HG03457 (cell line): ENCODE data around the gene FBXO39.
"Not testable (repeated sequence)": the region's sequence is repeated elsewhere in the genome, so short reads cannot be mapped to it uniquely, and the experiment has no call there.

Source experiments
- ATAC-seq: cut with Tn5 transposase; IDR thresholded peaks from one replicate; pipeline ENCODE4 v1.9.1; 2021; ENCODE audit warnings: moderate number of reproducible peaks; ENCODE audit not compliant: unreplicated experiment

The FBXO39 gene

GRCh38 chr17:6775871-6776405, at the start of gene FBXO39:
FBXO39 (plus strand) TSS chr17:6776215; CDS start chr17:6779869, 3,654 bp downstream.
- no peak for ATAC-seq

- ATAC-seq = no peak
Observed at GRCh38 chr17:6729531-6729930, 46.5 kb upstream of the FBXO39 start.

GRCh38 chr17:6746665-6747064, 29.4 kb upstream of the FBXO39 start:
- not testable (repeated sequence) for ATAC-seq

- no peak for ATAC-seq
Observed at GRCh38 chr17:6748617-6749016, 27.4 kb upstream of the FBXO39 start.

DNA sequence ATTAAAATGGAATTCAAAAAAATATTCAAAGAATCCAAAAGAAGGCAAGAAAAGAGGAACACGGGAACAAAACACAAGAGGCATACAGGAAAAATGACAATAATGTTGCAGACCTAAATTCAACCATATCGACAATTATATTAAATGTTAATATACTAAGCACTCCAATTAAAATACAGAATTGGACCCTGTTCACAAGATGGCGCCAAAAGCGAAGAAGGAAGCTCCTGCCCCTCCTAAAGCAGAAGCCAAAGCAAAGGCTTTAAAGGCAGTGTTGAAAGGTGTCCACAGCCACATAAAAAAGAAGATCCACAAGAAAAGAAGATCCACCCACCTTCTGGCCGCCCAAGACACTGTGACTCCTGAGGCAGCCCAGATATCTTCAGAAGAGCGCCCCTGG, 26.5 kb upstream of the FBXO39 start:
- no peak for ATAC-seq

GRCh38 chr17:6752068-6752909, 23.7 kb upstream of the FBXO39 start:
- no peak for ATAC-seq

DNA sequence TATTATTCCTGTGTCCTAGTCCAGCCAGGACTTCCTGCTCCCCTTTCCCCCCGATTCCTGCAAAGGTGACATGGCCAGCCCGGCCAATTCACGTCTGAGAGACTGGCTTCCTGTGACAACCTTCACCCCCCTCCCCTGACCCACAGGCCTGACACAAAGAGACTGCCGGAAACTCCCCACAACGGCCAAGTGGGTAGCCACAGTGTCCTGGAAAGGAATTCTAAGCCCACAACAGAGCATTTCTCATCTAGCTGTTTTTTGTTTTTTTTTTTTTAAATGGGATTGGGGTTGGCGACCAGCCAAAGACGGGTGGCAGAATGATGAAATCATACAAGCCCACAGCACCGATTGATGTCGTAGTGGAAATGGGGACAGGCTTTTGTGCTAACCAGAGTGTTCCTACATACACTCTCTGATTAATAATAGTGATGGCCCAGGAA, 23.0 kb upstream of the FBXO39 start:
- ATAC-seq = no peak

DNA sequence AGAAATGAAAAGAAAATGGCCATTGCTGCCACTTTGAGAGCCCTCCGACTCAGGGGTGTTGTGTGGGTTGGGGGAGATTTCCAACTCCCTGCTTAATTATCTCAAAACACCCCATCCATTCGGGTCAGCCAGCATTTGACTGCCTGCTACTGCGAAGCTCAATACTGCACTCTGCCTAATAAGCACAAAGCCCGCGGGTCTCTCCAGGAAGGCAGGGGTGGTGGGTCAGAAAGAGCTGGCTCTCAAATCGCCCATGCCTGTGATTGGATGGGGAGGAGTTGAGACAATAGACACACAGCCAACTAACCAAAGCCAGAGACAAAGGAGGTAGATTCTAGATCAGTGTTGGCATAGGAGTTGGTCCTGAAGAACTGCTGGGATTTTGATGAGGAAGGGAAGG, 22.5 kb upstream of the FBXO39 start:
- ATAC-seq = no peak

- ATAC-seq = no peak
Observed at GRCh38 chr17:6755281-6755680, 20.7 kb upstream of the FBXO39 start.

DNA sequence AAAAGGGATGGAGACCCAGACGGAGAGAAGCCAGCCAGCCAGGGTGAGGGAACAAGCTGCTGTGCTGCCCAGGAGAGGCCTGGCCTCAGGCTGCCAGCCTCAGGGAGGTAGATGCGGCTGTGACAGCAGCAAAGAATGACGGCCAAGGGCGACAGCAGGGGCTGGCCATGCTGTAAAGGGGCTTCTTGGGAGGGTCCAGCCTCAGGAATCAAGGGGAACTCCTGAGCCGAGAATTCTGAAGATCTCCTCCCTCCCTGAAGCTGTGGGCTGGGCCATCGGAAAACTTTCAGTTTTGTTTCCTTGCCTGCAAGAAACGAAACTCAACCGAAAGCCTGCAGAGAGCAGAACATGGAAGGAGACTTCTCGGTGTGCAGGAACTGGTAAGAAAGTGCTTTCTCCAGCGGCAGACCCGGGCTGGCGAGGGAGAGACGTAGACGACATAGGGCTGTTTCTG, 20.3 kb upstream of the FBXO39 start, which contains the start of gene XAF1:
TSS of gene XAF1 (plus strand) at position 316 of the 454 bp plus-strand sequence. CDS start at position 349, 33 bp downstream.
- ATAC-seq = no peak

DNA sequence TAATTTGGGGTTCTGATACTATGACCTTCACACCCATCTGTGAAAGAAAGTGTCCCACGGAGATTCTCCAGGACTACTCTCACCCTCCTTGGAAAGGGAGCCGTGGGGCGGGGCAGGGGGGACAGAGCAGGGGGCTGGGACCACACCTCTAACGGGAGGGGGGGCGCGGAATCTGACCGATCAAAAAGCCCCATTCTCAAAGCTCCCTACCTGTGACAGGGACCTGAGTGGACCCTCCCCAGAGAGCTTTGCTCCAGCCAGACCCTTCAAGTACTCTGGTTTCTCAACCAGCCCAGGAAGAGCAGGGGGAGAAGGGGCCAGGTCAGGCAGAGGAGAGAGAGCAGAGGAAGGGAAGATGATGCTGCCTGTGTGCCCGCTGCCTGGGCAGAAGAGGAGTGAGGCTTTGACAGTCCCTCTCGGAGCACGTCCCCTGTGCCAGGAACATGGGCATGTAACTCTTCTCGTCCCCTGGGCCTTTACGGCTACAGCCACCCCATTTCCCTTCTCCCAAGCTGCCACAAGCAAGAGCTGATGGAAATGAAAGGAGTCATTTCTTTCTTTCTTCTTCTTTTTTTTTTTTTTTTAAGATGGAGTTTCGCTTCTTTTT, 19.5 kb upstream of the FBXO39 start:
- no peak for ATAC-seq

DNA sequence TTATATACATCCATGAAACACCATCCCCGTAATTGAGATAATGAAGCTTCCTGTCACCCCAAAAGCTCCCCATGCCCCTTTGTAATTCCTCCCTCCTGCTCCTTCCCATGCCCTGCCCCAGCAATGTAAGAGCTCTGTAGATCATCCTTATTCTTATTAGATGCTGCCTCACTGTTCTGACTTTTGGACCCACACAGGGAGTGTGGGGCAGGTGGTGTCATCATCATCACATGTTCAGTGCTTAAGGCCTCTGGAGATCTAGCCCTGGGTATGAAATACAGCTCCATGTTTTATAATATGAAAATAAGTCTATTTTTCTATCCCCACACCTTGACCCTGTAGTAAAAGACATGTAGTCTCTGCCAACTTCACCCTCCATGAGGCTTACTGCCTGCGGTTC, 18.3 kb upstream of the FBXO39 start:
- ATAC-seq = no peak

DNA sequence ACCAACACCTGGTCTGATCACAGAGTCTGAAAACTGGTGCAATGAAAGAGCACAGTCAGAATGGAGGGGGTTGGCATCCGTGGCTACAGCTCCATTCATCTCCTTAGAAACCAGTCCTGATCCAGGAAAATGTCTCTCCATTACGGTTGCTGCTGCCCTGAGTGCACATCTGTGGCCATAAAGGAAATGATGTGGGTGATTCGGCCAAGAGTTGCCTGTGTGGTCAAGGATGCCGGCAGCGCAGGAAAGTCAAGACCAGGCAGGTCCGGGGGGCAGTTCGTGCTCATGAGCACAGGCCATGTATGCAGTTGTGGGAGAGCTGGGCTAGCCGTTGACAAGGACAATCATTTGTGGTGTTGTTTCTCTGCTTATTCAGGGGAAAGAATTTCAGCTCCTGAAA, 14.2 kb upstream of the FBXO39 start:
- no peak for ATAC-seq

- no peak for ATAC-seq
Observed at GRCh38 chr17:6768447-6768846, 7.6 kb upstream of the FBXO39 start.

DNA sequence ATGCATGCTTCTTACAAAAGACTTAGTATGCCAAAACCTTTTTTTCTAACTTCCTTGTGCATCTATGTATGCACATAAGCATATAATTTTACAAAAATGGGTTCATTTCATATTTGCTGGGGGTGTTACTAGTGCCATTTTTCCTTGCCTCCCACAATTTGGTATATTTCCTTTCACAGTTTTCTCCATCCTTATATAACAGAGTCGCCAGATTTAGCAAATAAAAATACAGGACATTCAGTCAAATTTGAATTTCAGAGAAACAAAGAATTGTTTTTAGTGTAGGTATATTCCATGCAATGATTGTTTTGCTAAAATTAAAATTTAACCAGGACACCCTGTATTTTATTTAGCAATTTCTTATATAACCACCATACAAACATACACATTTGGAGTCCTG, 4.0 kb upstream of the FBXO39 start:
- no peak for ATAC-seq

DNA sequence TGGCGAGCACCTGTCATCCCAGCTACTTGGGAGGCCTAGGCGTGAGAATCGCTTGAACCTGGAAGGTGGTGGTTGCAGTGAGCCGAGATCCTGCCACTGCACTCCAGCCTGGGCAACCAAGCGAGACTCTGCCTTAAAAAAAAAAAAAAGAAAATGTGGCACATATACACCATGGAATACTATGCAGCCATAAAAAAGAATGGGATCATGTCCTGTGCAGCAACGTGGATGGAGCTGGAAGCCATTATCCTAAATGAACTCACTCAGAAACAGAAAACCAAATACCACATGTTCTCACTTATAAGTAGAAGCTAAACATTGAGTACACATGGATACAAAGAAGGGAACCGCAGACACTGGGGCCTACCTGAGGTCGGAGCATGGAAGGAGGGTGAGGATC, 1.1 kb upstream of the FBXO39 start:
- ATAC-seq = not testable (repeated sequence)

- no peak for ATAC-seq
Observed at GRCh38 chr17:6779411-6779810, 3.4 kb downstream of the FBXO39 start.

- no peak for ATAC-seq
Observed at GRCh38 chr17:6780001-6780400, 4.0 kb downstream of the FBXO39 start.

- ATAC-seq = no peak
Observed at GRCh38 chr17:6780886-6781285, 4.9 kb downstream of the FBXO39 start.

DNA sequence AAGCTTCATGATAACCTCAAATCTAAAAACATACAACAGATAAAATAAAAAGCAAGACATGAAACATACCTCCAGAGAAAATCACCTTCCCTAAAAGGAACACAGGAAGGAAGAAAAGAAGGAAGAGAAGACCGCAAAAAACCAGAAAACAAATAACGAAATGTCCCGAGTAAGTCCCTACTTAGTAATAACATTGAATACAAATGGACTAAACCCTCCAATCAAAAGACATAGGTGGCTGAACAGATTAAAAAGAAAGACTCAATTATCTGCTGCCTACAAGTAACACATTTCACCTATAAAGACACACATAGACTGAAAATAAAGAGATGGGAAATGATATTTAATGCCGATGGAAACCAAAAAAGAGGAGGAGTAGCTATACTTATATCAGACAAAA, 6.2 kb downstream of the FBXO39 start:
- ATAC-seq = no peak

DNA sequence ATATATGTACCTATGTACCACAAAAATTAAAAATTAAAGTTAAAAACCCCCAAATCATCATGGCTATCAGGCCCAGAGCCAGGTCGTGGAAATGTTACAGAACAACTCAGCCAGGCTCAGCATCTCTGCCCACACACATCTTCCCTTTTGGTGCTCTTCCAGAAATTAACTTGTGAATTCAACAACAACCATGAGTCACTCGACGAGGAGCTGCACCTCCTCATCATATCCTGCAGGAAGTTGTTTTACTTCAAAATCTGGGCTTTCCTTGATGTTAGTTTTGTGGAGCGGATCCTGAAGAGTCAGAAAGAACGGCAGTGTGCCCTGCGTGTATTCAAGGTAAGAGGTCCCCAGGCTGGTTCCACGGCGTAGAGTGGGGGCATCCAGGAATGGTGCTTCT, 10.6 kb downstream of the FBXO39 start:
- ATAC-seq = no peak
